GM23338 (cell line): ENCODE data around the gene DAZAP1. TPM values are rescaled to one million over a fixed set of nuclear protein-coding genes. Genes with fewer than 3 reads are reported as not detected.

Experiments used
- ATAC-seq: fragments of 200-7000 bp; cut with Tn5 transposase; 3 replicates; pipeline ENCODE4 v1.9.1; 2020
- DNase-seq: peaks from one replicate; pipeline ENCODE4 v3.0.0-alpha.2; 2015; ENCODE audit warnings: low spot score
- H2AFZ ChIP-seq: fragments of 200-600 bp; sonication (generic); 2 replicates; pipeline ENCODE4 v1.8.0; 2016; ENCODE audit warnings: antibody characterized with exemption, mild to moderate bottlenecking, moderate library complexity
- H3F3A ChIP-seq: fragments of 200-600 bp; sonication (generic); replicated peaks from 2 replicates; pipeline ENCODE4 v1.8.0; 2017; ENCODE audit warnings: antibody characterized with exemption, mixed run types, low read depth
- H3K27ac ChIP-seq: fragments of 200-600 bp; sonication (generic); 2 replicates; pipeline ENCODE4 v1.6.1; 2016; ENCODE audit warnings: low read depth
- H3K27me3 ChIP-seq: fragments of 200-600 bp; sonication (generic); 2 replicates; pipeline ENCODE4 v1.8.0; 2016; ENCODE audit warnings: mild to moderate bottlenecking, mixed run types, moderate library complexity; ENCODE audit not compliant: insufficient read depth
- H3K36me3 ChIP-seq: fragments of 200-600 bp; sonication (generic); 2 replicates; pipeline ENCODE4 v1.8.0; 2016; ENCODE audit warnings: mild to moderate bottlenecking; ENCODE audit not compliant: insufficient read depth
- H3K4me1 ChIP-seq: fragments of 200-600 bp; sonication (generic); 2 replicates; pipeline ENCODE4 v1.8.0; 2016; ENCODE audit warnings: mild to moderate bottlenecking, moderate library complexity; ENCODE audit not compliant: insufficient read depth
- H3K4me2 ChIP-seq: fragments of 200-600 bp; sonication (generic); 2 replicates; pipeline ENCODE4 v1.7.1; 2017; ENCODE audit warnings: mixed run types
- H3K4me3 ChIP-seq: fragments of 200-600 bp; sonication (generic); 2 replicates; pipeline ENCODE4 v1.6.1; 2016; ENCODE audit warnings: mixed run types
- H3K79me2 ChIP-seq: fragments of 200-600 bp; sonication (generic); replicated peaks from 2 replicates; pipeline ENCODE4 v1.8.0; 2017; ENCODE audit warnings: mild to moderate bottlenecking; ENCODE audit not compliant: insufficient read depth
- H3K9me2 ChIP-seq: fragments of 200-600 bp; sonication (generic); 2 replicates; pipeline ENCODE4 v1.8.0; 2017; ENCODE audit not compliant: insufficient read depth
- H4K20me1 ChIP-seq: fragments of 200-600 bp; sonication (generic); replicated peaks from 2 replicates; pipeline ENCODE4 v1.8.0; 2017; ENCODE audit warnings: mild to moderate bottlenecking; ENCODE audit not compliant: insufficient read depth
- H3K27ac Mint-ChIP-seq: 2 replicates; pipeline ENCODE4 v1.8.0; 2020; ENCODE audit warnings: inconsistent platforms, mild to moderate bottlenecking, moderate library complexity, mixed read lengths
- H3K27me3 Mint-ChIP-seq: 3 replicates; pipeline ENCODE4 v1.8.0; 2022; ENCODE audit warnings: low read depth, mild to moderate bottlenecking, moderate library complexity, mixed read lengths, inconsistent platforms; ENCODE audit not compliant: insufficient read depth, poor library complexity
- H3K36me3 Mint-ChIP-seq: 3 replicates; pipeline ENCODE4 v1.8.0; 2021; ENCODE audit warnings: low read depth, mild to moderate bottlenecking, inconsistent platforms, moderate library complexity, mixed read lengths
- H3K4me1 Mint-ChIP-seq: 3 replicates; pipeline ENCODE4 v1.8.0; 2020; ENCODE audit warnings: mild to moderate bottlenecking, inconsistent platforms, mixed read lengths
- H3K4me3 Mint-ChIP-seq: 3 replicates; pipeline ENCODE4 v1.8.0; 2021; ENCODE audit warnings: moderate library complexity, mild to moderate bottlenecking, inconsistent platforms, mixed read lengths
- H3K9me3 Mint-ChIP-seq: 3 replicates; pipeline ENCODE4 v1.8.0; 2020; ENCODE audit warnings: moderate library complexity, mild to moderate bottlenecking, inconsistent platforms, mixed read lengths
- EZH2 ChIP-seq: fragments of 200-600 bp; sonication (generic); IDR thresholded peaks from one replicate; pipeline ENCODE4 v1.8.0; 2017; ENCODE audit warnings: antibody characterized with exemption, mild to moderate bottlenecking, low read depth; ENCODE audit not compliant: unreplicated experiment
- EZH2phosphoT487 ChIP-seq: fragments of 200-600 bp; sonication (generic); IDR thresholded peaks from one replicate; pipeline ENCODE4 v1.8.1; 2018; ENCODE audit warnings: antibody characterized with exemption; ENCODE audit not compliant: unreplicated experiment
- POLR2AphosphoS5 ChIP-seq: IDR thresholded peaks from 2 replicates; pipeline ENCODE4 v1.6.1; 2016; ENCODE audit warnings: antibody characterized with exemption, low read depth
- ZNF114 ChIP-seq: fragments of 250-450 bp; sonication (Bioruptor Pico); IDR thresholded peaks from 2 replicates; pipeline ENCODE4 v1.5.0; 2020; ENCODE audit warnings: mild to moderate bottlenecking, moderate library complexity
- ZNF331 ChIP-seq: fragments of 250-450 bp; sonication (Bioruptor Pico); IDR thresholded peaks from 2 replicates; pipeline ENCODE4 v1.5.0; 2020; ENCODE audit warnings: low read depth, mild to moderate bottlenecking, moderate library complexity
- polyA plus RNA-seq: library from polyadenylated mRNA; unstranded; fragments of >200 nt; fragmentation: Nextera tagmentation; extraction: Ambion mirVana; gene quantifications from 2 replicates; pipeline ENCODE4 v1.2.1, GENCODE V29; 2016
- total RNA-seq: library from RNA; depleted of rRNA; stranded (reverse); fragments of >200 nt; shearing (Covaris generic); gene quantifications from 2 replicates; pipeline ENCODE4 v1.2.3, GENCODE V29; 2014
- TF ChIP-seq, protein P1 (sequence below): IDR thresholded peaks from one replicate; pipeline ENCODE4 v1.6.1; 2018; ENCODE audit warnings: antibody characterized with exemption; ENCODE audit not compliant: unreplicated experiment
- TF ChIP-seq, protein P2 (sequence below), 2 experiments: fragments of 200-600 bp in 1 of 2; sonication (generic) in 1 of 2; conservative IDR thresholded peaks; 2 replicates each; pipeline versions ENCODE4 v1.5.1 to v1.6.1; 2016 to 2017; ENCODE audit warnings: antibody characterized with exemption in 2 of 2, low read depth in 2 of 2, mild to moderate bottlenecking in 2 of 2, moderate library complexity in 1 of 2

DAZAP1 gene
- total and polyA plus RNA-seq, 2 experiments from 2014 or later, result 44.1 to 194 TPM

GRCh38 chr19:1471010-1471514, 63.7 kb downstream of the DAZAP1 start:
- no peaks in the 10 kb centered on the region for H3K36me3 ChIP-seq
- H4K20me1 ChIP-seq, result peaks cover 11% of the 10 kb centered on the region; the same call in 1 of the 2 replicates
- Mint-ChIP-seq H3K9me3 (0 out of 3 replicates have a peak, but pooled peaks cover 3% of the 10 kb centered on the region), H3K4me3 (peak overlapping the region; percentile 54), H3K36me3 (no peaks in the 10 kb centered on the region; the same call in 2 of the 3 replicates), H3K4me1 (peaks cover 6% of the 10 kb centered on the region; the same call in 2 of the 3 replicates), H3K27ac (no peak overlapping the region), H3K27me3 (peaks cover 52% of the 10 kb centered on the region)
- no peaks in the 10 kb centered on the region for H3K79me2 ChIP-seq
- DNase-seq (peak; percentile 84), ATAC-seq (peak; percentile 38)
- peaks cover 18% of the 10 kb centered on the region for H3F3A ChIP-seq
- H2AFZ ChIP-seq, result no peak overlapping the region
- no peak overlapping the region for H3K27ac ChIP-seq
- H3K4me1 ChIP-seq, result peaks cover 6% of the 10 kb centered on the region; the same call in 1 of the 2 replicates
- TF ChIP-seq, protein P1, sequence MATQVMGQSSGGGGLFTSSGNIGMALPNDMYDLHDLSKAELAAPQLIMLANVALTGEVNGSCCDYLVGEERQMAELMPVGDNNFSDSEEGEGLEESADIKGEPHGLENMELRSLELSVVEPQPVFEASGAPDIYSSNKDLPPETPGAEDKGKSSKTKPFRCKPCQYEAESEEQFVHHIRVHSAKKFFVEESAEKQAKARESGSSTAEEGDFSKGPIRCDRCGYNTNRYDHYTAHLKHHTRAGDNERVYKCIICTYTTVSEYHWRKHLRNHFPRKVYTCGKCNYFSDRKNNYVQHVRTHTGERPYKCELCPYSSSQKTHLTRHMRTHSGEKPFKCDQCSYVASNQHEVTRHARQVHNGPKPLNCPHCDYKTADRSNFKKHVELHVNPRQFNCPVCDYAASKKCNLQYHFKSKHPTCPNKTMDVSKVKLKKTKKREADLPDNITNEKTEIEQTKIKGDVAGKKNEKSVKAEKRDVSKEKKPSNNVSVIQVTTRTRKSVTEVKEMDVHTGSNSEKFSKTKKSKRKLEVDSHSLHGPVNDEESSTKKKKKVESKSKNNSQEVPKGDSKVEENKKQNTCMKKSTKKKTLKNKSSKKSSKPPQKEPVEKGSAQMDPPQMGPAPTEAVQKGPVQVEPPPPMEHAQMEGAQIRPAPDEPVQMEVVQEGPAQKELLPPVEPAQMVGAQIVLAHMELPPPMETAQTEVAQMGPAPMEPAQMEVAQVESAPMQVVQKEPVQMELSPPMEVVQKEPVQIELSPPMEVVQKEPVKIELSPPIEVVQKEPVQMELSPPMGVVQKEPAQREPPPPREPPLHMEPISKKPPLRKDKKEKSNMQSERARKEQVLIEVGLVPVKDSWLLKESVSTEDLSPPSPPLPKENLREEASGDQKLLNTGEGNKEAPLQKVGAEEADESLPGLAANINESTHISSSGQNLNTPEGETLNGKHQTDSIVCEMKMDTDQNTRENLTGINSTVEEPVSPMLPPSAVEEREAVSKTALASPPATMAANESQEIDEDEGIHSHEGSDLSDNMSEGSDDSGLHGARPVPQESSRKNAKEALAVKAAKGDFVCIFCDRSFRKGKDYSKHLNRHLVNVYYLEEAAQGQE, result no peak
- no peak for TF ChIP-seq EZH2phosphoT487
- TF ChIP-seq, protein P2, sequence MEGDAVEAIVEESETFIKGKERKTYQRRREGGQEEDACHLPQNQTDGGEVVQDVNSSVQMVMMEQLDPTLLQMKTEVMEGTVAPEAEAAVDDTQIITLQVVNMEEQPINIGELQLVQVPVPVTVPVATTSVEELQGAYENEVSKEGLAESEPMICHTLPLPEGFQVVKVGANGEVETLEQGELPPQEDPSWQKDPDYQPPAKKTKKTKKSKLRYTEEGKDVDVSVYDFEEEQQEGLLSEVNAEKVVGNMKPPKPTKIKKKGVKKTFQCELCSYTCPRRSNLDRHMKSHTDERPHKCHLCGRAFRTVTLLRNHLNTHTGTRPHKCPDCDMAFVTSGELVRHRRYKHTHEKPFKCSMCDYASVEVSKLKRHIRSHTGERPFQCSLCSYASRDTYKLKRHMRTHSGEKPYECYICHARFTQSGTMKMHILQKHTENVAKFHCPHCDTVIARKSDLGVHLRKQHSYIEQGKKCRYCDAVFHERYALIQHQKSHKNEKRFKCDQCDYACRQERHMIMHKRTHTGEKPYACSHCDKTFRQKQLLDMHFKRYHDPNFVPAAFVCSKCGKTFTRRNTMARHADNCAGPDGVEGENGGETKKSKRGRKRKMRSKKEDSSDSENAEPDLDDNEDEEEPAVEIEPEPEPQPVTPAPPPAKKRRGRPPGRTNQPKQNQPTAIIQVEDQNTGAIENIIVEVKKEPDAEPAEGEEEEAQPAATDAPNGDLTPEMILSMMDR (conservative IDR thresholded peaks at IDR 0.05; ENCODE audit: low read depth in 2 of 2), result 0 out of 4 replicates have a peak, but pooled peaks of 1 of the 2 experiments have one; percentile 23
- no peak for TF ChIP-seq ZNF114
- TF ChIP-seq POLR2AphosphoS5, result no peak
- no peak for TF ChIP-seq EZH2
- peak overlapping the region; percentile 63 for H3K4me3 ChIP-seq
- H3K9me2 ChIP-seq, result no peaks in the 10 kb centered on the region
- H3K4me2 ChIP-seq, result peak overlapping the region; percentile 89
- peaks cover 71% of the 10 kb centered on the region for H3K27me3 ChIP-seq

GRCh38 chr19:1471515-1472160, 64.3 kb downstream of the DAZAP1 start:
- Histone ChIP-seq H3K9me2 (no peaks in the 10 kb centered on the region), H3K27ac (no peak overlapping the region), H3K36me3 (no peaks in the 10 kb centered on the region), H2AFZ (no peak overlapping the region), H4K20me1 (peaks cover 16% of the 10 kb centered on the region; the same call in 1 of the 2 replicates), H3K4me3 (peak overlapping the region; percentile 63), H3K79me2 (no peaks in the 10 kb centered on the region), H3F3A (peaks cover 18% of the 10 kb centered on the region), H3K4me1 (peaks cover 6% of the 10 kb centered on the region; the same call in 1 of the 2 replicates), H3K27me3 (peaks cover 65% of the 10 kb centered on the region), H3K4me2 (peak overlapping the region; percentile 89)
- DNase-seq (no peak), ATAC-seq (no peak)
- Mint-ChIP-seq H3K4me1 (peaks cover 6% of the 10 kb centered on the region; the same call in 2 of the 3 replicates), H3K27ac (no peak overlapping the region), H3K9me3 (0 out of 3 replicates have a peak, but pooled peaks cover 3% of the 10 kb centered on the region), H3K36me3 (no peaks in the 10 kb centered on the region; the same call in 2 of the 3 replicates), H3K27me3 (peaks cover 48% of the 10 kb centered on the region), H3K4me3 (no peak overlapping the region; the same call in 2 of the 3 replicates)
- TF ChIP-seq ZNF331 (CRISPR knock-in tag), result no peak
- TF ChIP-seq, protein P2 (conservative IDR thresholded peaks at IDR 0.05; ENCODE audit: low read depth in 2 of 2), result peak in 1 of 2 experiments; percentile 42; a peak in 2 of 4 replicates
